Vagina (tissue), 2 donors: Measurements from ENCODE around the gene IL10RA. TPM values are rescaled to one million over a fixed set of nuclear protein-coding genes. Genes with fewer than 3 reads are reported as not detected.

ENCODE experiments used
- DNase-seq, 2 donors: peaks; one replicate each; pipeline ENCODE4 v3.0.0-alpha.2; 2017; ENCODE audit errors: extremely low spot score in 2 of 2
- H3K27ac ChIP-seq: fragments of 200-600 bp; sonication (generic); one replicate; pipeline ENCODE4 v1.5.1; 2019
- H3K27me3 ChIP-seq: fragments of 200-600 bp; sonication (generic); one replicate; pipeline ENCODE4 v1.5.1; 2019
- H3K36me3 ChIP-seq, 2 donors: fragments of 200-600 bp; sonication (generic); one replicate each; pipeline ENCODE4 v1.5.1; 2017 to 2019
- H3K4me1 ChIP-seq: fragments of 200-600 bp; sonication (generic); one replicate; pipeline ENCODE4 v1.5.1; 2019
- H3K4me3 ChIP-seq, 2 donors: fragments of 200-600 bp; sonication (generic); 1 replicate in 1 of 2; 2 replicates in 1 of 2; pipeline ENCODE4 v1.5.1; 2016 to 2019
- H3K9me3 ChIP-seq: fragments of 200-600 bp; sonication (generic); one replicate; pipeline ENCODE4 v1.5.1; 2019
- CTCF ChIP-seq, 3 experiments: fragments of 450-650 bp in 2 of 3; fragments of 200-600 bp in 1 of 3; sonication (generic) in 1 of 3; IDR thresholded peaks; one replicate each; pipeline ENCODE4 v1.5.1; 2017 to 2019; ENCODE audit warnings: antibody characterized with exemption in 3 of 3, mild to moderate bottlenecking in 2 of 3, moderate library complexity in 2 of 3
- POLR2A ChIP-seq, 2 donors: fragments of 450-650 bp; IDR thresholded peaks; one replicate each; pipeline ENCODE4 v1.6.1; 2017; ENCODE audit warnings: antibody characterized with exemption in 2 of 2, mild to moderate bottlenecking in 2 of 2, moderate library complexity in 2 of 2
- POLR2AphosphoS5 ChIP-seq, 2 donors: sonication (generic); formaldehyde crosslinking; IDR thresholded peaks; one replicate each; pipeline ENCODE4 v1.9.0; 2017; ENCODE audit warnings: antibody characterized with exemption in 2 of 2, mild to moderate bottlenecking in 2 of 2, low read depth in 1 of 2; ENCODE audit not compliant: insufficient read depth in 1 of 2
- intact Hi-C: fragments of 100-400 bp; cut with DNase I; formaldehyde crosslinking; loops from one replicate; pipeline ENCODE4 v1.15.1; 2023
- total RNA-seq: library from RNA; depleted of rRNA; stranded (reverse); fragments of >200 nt; gene quantifications from one replicate; pipeline ENCODE4 v1.2.3, GENCODE V29; 2016

Gene IL10RA
- total RNA-seq, 1 donor from 2014 or later = 29.0 TPM

GRCh38 chr11:117979481-117980211 lies 6.5 kb upstream of the IL10RA start:
- no peak for DNase-seq
- intact Hi-C loops = no loop called here
- H3K4me3 ChIP-seq = no peak overlapping the region
- H3K4me1 ChIP-seq = no peaks in the 10 kb centered on the region
- no peak overlapping the region for H3K27ac ChIP-seq
- TF ChIP-seq POLR2A (IDR thresholded peaks at IDR 0.05) = no peak
- no peak for TF ChIP-seq CTCF (IDR thresholded peaks at IDR 0.05)
- no peak for TF ChIP-seq POLR2AphosphoS5 (IDR thresholded peaks at IDR 0.05; ENCODE audit: insufficient read depth in 1 of 2, low read depth in 1 of 2)
- no peaks in the 10 kb centered on the region for H3K36me3 ChIP-seq
- no peaks in the 10 kb centered on the region for H3K9me3 ChIP-seq
- no peaks in the 10 kb centered on the region for H3K27me3 ChIP-seq

GRCh38 chr11:117980280-117980679 lies 5.9 kb upstream of the IL10RA start:
- H3K27ac ChIP-seq = no peak overlapping the region
- intact Hi-C loops = no loop called here
- no peaks in the 10 kb centered on the region for H3K4me1 ChIP-seq
- H3K9me3 ChIP-seq = no peaks in the 10 kb centered on the region
- no peak for DNase-seq
- TF ChIP-seq CTCF (IDR thresholded peaks at IDR 0.05) (no peak), POLR2A (IDR thresholded peaks at IDR 0.05) (no peak), POLR2AphosphoS5 (IDR thresholded peaks at IDR 0.05; ENCODE audit: insufficient read depth in 1 of 2, low read depth in 1 of 2) (no peak)
- H3K27me3 ChIP-seq = no peaks in the 10 kb centered on the region
- H3K36me3 ChIP-seq = no peaks in the 10 kb centered on the region
- no peak overlapping the region for H3K4me3 ChIP-seq

GRCh38 chr11:117980720-117981119 lies 5.5 kb upstream of the IL10RA start:
- peak in 1 of 2 donors; percentile 29 for DNase-seq
- Histone ChIP-seq H3K4me1 (no peaks in the 10 kb centered on the region), H3K27ac (no peak overlapping the region), H3K36me3 (no peaks in the 10 kb centered on the region), H3K4me3 (no peak overlapping the region), H3K9me3 (no peaks in the 10 kb centered on the region), H3K27me3 (no peaks in the 10 kb centered on the region)
- no peak for TF ChIP-seq CTCF (IDR thresholded peaks at IDR 0.05)
- no peak for TF ChIP-seq POLR2A (IDR thresholded peaks at IDR 0.05)
- TF ChIP-seq POLR2AphosphoS5 (IDR thresholded peaks at IDR 0.05; ENCODE audit: insufficient read depth in 1 of 2, low read depth in 1 of 2) = no peak
- intact Hi-C loops = no loop called here

- Histone ChIP-seq H3K27me3 (no peaks in the 10 kb centered on the region), H3K4me1 (peaks cover 9% of the 10 kb centered on the region), H3K36me3 (no peaks in the 10 kb centered on the region), H3K27ac (no peak overlapping the region), H3K4me3 (no peak overlapping the region), H3K9me3 (no peaks in the 10 kb centered on the region)
- intact Hi-C loops = no loop called here
- DNase-seq = peak in 1 of 2 donors; percentile 32
- TF ChIP-seq POLR2A (IDR thresholded peaks at IDR 0.05) (no peak), CTCF (IDR thresholded peaks at IDR 0.05) (no peak), POLR2AphosphoS5 (IDR thresholded peaks at IDR 0.05; ENCODE audit: insufficient read depth in 1 of 2, low read depth in 1 of 2) (no peak)
Measured at GRCh38 chr11:117983163-117983475, 3.1 kb upstream of the IL10RA start.

GRCh38 chr11:117984476-117984875 lies 1.7 kb upstream of the IL10RA start:
- no peak overlapping the region for H3K27ac ChIP-seq
- H3K4me1 ChIP-seq = peaks cover 9% of the 10 kb centered on the region
- DNase-seq = no peak
- H3K9me3 ChIP-seq = no peaks in the 10 kb centered on the region
- no peak overlapping the region for H3K4me3 ChIP-seq
- TF ChIP-seq CTCF (IDR thresholded peaks at IDR 0.05) (no peak), POLR2A (IDR thresholded peaks at IDR 0.05) (no peak), POLR2AphosphoS5 (IDR thresholded peaks at IDR 0.05; ENCODE audit: insufficient read depth in 1 of 2, low read depth in 1 of 2) (no peak)
- intact Hi-C loops = no loop called here
- H3K36me3 ChIP-seq = no peaks in the 10 kb centered on the region
- no peaks in the 10 kb centered on the region for H3K27me3 ChIP-seq
